ENCODE measurements around the gene BBLN. TPM values are rescaled to one million over a fixed set of nuclear protein-coding genes. Genes with fewer than 3 reads are reported as not detected.

BBLN gene
- total and polyA plus RNA-seq, 4 donors, result 46.7 to 278 (median 109) TPM

DNA sequence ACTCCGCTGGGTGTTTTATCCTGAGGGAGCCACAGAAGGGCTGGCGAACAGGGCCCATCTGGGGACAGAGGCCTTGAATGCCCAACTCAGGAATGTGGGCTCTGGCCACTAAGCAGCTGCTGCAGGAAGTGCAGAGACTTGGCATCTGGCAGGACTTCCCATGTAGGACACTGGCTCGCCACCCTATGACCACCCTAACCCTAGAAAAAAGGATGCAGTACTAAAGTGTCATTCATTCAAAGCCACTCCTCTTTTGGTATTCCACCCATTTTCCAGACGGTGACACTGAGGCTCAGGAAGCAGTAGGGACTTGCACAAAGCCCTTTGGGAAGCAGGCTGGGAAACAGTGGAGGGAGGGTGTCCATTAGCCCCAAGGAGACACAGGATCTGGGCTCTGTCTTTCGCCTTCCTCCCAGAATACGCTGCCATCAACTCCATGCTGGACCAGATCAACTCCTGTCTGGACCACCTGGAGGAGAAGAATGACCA lies 3.0 kb downstream of the BBLN start:
- 87 to 92% methylated on average over 6 of the region's 6 CpGs for WGBS, 2 donors
- Histone ChIP-seq H3K27me3 (ENCODE audit: control insufficient read depth in 1 of 2, insufficient read depth in 2 of 2, low read length in 1 of 2) (no peaks in the 10 kb centered on the region), H3K9me3 (ENCODE audit: control insufficient read depth, low read length) (no peaks in the 10 kb centered on the region), H3K27ac (ENCODE audit: low read depth in 1 of 2, low read length in 2 of 2) (no peak overlapping the region), H3K4me1 (ENCODE audit: control insufficient read depth in 1 of 2, insufficient read depth in 2 of 2, low read length in 2 of 2) (no peaks in the 10 kb centered on the region), H3K4me3 (ENCODE audit: low read length in 2 of 2) (no peak overlapping the region), H3K36me3 (ENCODE audit: control insufficient read depth in 1 of 2, insufficient read depth in 2 of 2, low read length in 1 of 2) (peaks cover 0 to 6% of the 10 kb centered on the region in 2 donors)
- intact Hi-C loops (cut with DNase I), result no loop called here
- no peak for ATAC-seq (ENCODE audit: low FRiP score)
- DNase-seq, result no peak

DNA sequence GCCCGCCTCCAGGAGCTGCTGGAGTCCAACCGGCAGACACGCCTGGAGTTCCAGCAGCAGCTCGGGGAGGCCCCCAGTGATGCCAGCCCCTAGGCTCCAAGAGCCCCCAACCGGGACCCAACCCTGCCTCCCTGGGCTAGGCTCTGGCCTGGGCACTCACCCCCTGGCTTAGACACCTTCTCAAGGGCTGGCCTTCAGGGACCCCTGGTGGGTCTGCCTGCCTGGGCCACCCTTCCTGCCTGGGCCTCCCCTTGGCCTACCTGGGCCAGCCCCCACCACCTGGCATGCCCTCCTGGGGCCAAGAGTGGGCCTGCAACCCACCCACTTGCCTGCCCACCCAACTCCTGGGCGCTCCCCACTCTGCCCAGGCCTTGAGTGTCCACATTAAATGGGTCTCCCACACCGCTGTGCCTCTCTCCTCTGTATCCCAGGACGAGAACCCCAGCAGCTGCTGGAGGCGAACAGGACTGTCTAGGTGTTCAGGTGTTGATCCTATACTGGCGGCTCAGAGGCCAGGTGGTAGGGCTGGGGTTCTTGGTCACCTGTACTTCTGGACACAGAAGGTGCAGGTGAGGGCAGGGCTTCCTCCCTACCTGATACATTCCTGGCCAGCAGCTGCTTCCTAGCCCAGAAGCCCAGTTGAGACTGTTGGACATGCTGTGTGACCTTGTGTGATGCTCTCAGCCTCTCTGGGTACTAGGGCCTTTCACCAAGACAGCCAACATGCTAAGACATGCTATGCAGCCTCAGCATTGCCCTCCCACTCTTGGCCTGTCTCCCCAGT lies 3.6 kb downstream of the BBLN start:
- H3K36me3 ChIP-seq (ENCODE audit: control insufficient read depth in 1 of 2, insufficient read depth in 2 of 2, low read length in 1 of 2), result peaks cover 0 to 6% of the 10 kb centered on the region in 2 donors

DNA sequence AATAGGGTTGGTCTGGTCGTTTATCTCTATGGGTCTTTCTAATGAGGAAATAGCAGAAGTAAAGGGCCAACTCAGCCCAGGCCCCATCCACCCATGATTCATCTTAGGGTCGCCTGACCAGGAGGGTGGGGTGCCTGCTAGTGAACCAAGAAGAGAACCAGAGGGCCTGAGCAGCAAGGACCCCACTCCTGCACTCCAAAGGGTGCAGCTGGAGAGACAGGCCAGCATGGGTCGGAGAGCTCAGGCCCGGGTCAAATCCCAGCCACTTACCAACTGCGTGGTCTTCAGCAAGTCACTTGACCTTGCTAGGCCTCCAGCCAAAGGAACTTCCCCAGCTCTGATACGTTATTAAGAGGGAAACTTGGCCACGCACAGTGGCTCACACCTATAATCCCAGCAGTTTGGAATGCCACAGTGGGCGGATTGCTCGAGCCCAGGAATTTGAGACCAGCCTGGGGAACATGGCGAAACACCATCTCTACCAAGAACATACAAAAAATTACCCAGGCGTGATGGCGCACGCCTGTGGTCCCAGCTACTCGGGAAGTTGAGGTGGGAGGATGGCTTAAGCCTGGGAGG lies 4.3 kb downstream of the BBLN start:
- Histone ChIP-seq H3K36me3 (ENCODE audit: control insufficient read depth in 1 of 2, insufficient read depth in 2 of 2, low read length in 1 of 2) (peaks cover 0 to 6% of the 10 kb centered on the region in 2 donors), H3K27me3 (ENCODE audit: control insufficient read depth in 1 of 2, insufficient read depth in 2 of 2, low read length in 1 of 2) (no peaks in the 10 kb centered on the region), H3K4me3 (ENCODE audit: low read length in 2 of 2) (no peak overlapping the region), H3K9me3 (ENCODE audit: control insufficient read depth, low read length) (no peaks in the 10 kb centered on the region), H3K4me1 (ENCODE audit: control insufficient read depth in 1 of 2, insufficient read depth in 2 of 2, low read length in 2 of 2) (no peaks in the 10 kb centered on the region), H3K27ac (ENCODE audit: low read depth in 1 of 2, low read length in 2 of 2) (no peak overlapping the region)
- 75 to 77% methylated on average over 14 of the region's 14 CpGs for WGBS, 2 donors
- no peak for ATAC-seq (ENCODE audit: low FRiP score)
- DNase-seq, result no peak
- intact Hi-C loops (cut with DNase I), result no loop called here

More for the DNA sequence above, 3.6 kb downstream of the BBLN start:
- H3K4me3 ChIP-seq (ENCODE audit: low read length in 2 of 2), result no peak overlapping the region
- intact Hi-C loops (cut with DNase I), result no loop called here
- H3K27ac ChIP-seq (ENCODE audit: low read depth in 1 of 2, low read length in 2 of 2), result no peak overlapping the region
- DNase-seq (no peak), ATAC-seq (ENCODE audit: low FRiP score) (no peak)
- H3K9me3 ChIP-seq (ENCODE audit: control insufficient read depth, low read length), result no peaks in the 10 kb centered on the region
- no peaks in the 10 kb centered on the region for H3K4me1 ChIP-seq (ENCODE audit: control insufficient read depth in 1 of 2, insufficient read depth in 2 of 2, low read length in 2 of 2)
- H3K27me3 ChIP-seq (ENCODE audit: control insufficient read depth in 1 of 2, insufficient read depth in 2 of 2, low read length in 1 of 2), result no peaks in the 10 kb centered on the region
- 95 to 96% methylated on average over 10 of the region's 10 CpGs for WGBS, 2 donors

DNA sequence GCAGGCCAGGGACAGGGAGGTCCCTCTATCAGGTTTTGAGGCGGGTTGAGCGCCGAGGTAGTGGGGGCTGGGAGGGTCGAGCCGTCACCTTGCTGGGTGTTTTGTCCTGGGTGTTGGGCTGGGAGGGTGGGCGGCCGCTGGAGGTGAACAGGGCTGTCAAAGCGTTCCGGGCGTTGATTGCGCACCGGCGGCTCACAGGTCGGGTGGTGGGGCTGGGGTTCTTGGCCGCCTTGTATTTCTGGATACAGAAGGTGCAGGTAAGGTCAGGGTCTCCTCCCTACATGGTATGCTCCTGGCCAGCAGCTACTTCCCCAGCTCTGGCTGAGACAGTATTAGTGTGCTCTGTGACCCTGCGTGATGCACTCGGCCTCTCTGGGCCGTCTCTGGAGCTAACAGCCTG lies 6.1 kb downstream of the BBLN start:
- DNase-seq (no peak), ATAC-seq (ENCODE audit: low FRiP score) (no peak)
- Histone ChIP-seq H3K27ac (ENCODE audit: low read depth in 1 of 2, low read length in 2 of 2) (no peak overlapping the region), H3K27me3 (ENCODE audit: control insufficient read depth in 1 of 2, insufficient read depth in 2 of 2, low read length in 1 of 2) (no peaks in the 10 kb centered on the region), H3K9me3 (ENCODE audit: control insufficient read depth, low read length) (no peaks in the 10 kb centered on the region), H3K4me3 (ENCODE audit: low read length in 2 of 2) (no peak overlapping the region), H3K36me3 (ENCODE audit: control insufficient read depth in 1 of 2, insufficient read depth in 2 of 2, low read length in 1 of 2) (peaks cover 3 to 6% of the 10 kb centered on the region in 2 donors), H3K4me1 (ENCODE audit: control insufficient read depth in 1 of 2, insufficient read depth in 2 of 2, low read length in 2 of 2) (no peaks in the 10 kb centered on the region)
- intact Hi-C loops (cut with DNase I), result no loop called here
- 95% methylated on average over 18 of the region's 18 CpGs for WGBS, 2 donors

DNA sequence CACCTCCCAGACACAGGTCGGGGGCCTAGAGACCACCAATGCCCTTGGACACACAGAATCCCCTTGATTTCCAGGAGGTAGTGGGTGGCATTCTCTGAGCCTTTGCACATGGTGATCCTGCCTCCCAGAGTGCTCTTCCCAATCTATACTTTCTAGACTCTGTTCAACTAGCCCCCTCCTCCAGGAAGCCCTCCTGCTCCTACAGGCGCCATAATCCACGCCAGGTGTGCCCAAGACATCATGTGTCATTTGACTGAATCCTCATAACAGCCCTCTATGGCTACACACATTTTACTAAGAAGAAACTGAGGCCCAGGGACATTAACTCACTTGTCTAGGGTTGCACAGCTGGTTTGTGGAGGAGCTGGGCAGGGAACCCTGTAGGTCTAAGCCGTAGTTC lies 7.1 kb downstream of the BBLN start:
- ATAC-seq (ENCODE audit: low FRiP score), result no peak
- Histone ChIP-seq H3K27me3 (ENCODE audit: control insufficient read depth in 1 of 2, insufficient read depth in 2 of 2, low read length in 1 of 2) (no peaks in the 10 kb centered on the region), H3K9me3 (ENCODE audit: control insufficient read depth, low read length) (no peaks in the 10 kb centered on the region), H3K4me1 (ENCODE audit: control insufficient read depth in 1 of 2, insufficient read depth in 2 of 2, low read length in 2 of 2) (no peaks in the 10 kb centered on the region), H3K4me3 (ENCODE audit: low read length in 2 of 2) (no peak overlapping the region), H3K36me3 (ENCODE audit: control insufficient read depth in 1 of 2, insufficient read depth in 2 of 2, low read length in 1 of 2) (peaks cover 3 to 6% of the 10 kb centered on the region in 2 donors), H3K27ac (ENCODE audit: low read depth in 1 of 2, low read length in 2 of 2) (no peak overlapping the region)
- DNase-seq, result no peak
- intact Hi-C loops (cut with DNase I), result no loop called here
- 93 to 96% methylated on average over 4 of the region's 4 CpGs for WGBS, 2 donors

DNA sequence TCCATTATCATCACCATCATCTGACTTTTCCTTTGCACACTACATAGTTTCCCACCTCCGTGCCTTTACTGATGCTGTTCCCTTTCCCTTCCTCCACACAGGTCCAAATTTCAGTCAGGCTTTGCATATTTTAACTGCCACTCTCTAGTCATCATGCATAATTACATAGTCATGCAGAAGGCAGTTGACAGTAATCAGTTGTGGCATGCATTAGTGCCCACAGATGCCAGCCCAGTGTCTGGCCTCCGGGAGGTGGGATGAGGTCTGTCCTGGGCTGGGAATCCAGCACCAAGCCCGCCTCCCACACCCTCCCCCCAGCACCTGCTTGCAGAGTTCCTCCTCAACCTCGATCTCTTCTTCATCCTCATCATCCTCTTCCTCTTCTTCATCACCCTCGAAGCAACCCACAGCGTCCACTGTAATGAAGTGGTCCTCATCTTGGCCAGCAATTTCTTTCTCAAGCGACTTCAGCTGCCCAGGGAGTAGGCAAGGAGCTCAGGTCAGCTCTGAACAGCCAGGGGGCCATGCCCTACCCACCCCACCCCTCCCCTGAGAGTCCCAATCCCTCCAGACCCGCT lies 8.8 kb downstream of the BBLN start:
- peaks cover 3 to 6% of the 10 kb centered on the region in 2 donors for H3K36me3 ChIP-seq (ENCODE audit: control insufficient read depth in 1 of 2, insufficient read depth in 2 of 2, low read length in 1 of 2)
- no peak overlapping the region for H3K27ac ChIP-seq (ENCODE audit: low read depth in 1 of 2, low read length in 2 of 2)
- H3K27me3 ChIP-seq (ENCODE audit: control insufficient read depth in 1 of 2, insufficient read depth in 2 of 2, low read length in 1 of 2), result no peaks in the 10 kb centered on the region
- ATAC-seq (ENCODE audit: low FRiP score) (no peak), DNase-seq (no peak)
- H3K9me3 ChIP-seq (ENCODE audit: control insufficient read depth, low read length), result no peaks in the 10 kb centered on the region
- H3K4me1 ChIP-seq (ENCODE audit: control insufficient read depth in 1 of 2, insufficient read depth in 2 of 2, low read length in 2 of 2), result no peaks in the 10 kb centered on the region
- no peak overlapping the region for H3K4me3 ChIP-seq (ENCODE audit: low read length in 2 of 2)
- WGBS, 2 donors, result 90% methylated on average over 8 of the region's 8 CpGs
- intact Hi-C loops (cut with DNase I), result no loop called here

DNA sequence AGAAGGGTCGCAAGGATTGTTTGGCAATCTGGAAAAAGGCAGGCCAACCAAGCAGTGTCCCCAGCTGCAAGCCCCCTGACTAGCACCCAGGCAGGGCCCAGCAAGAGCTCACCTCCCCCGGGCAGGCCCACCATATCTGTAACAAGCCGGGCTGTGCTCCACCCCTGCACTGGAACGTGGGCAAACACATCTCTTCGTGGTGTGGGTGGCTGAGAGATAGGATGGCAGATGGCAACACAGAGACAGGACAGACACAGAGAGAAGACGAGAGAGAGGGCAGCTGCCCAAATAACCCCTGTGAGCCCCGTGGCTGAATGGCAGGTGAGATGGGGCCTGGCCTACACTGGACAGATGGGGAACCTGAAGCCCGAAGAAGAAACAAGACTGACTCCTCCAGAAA lies 9.4 kb downstream of the BBLN start:
- WGBS, 2 donors, result 82 to 90% methylated on average over 8 of the region's 8 CpGs
- intact Hi-C loops (cut with DNase I), result no loop called here
- Histone ChIP-seq H3K4me3 (ENCODE audit: low read length in 2 of 2) (no peak overlapping the region), H3K27ac (ENCODE audit: low read depth in 1 of 2, low read length in 2 of 2) (no peak overlapping the region), H3K4me1 (ENCODE audit: control insufficient read depth in 1 of 2, insufficient read depth in 2 of 2, low read length in 2 of 2) (no peaks in the 10 kb centered on the region), H3K27me3 (ENCODE audit: control insufficient read depth in 1 of 2, insufficient read depth in 2 of 2, low read length in 1 of 2) (no peaks in the 10 kb centered on the region), H3K36me3 (ENCODE audit: control insufficient read depth in 1 of 2, insufficient read depth in 2 of 2, low read length in 1 of 2) (peaks cover 3 to 6% of the 10 kb centered on the region in 2 donors), H3K9me3 (ENCODE audit: control insufficient read depth, low read length) (no peaks in the 10 kb centered on the region)
- DNase-seq (no peak), ATAC-seq (ENCODE audit: low FRiP score) (no peak)

DNA sequence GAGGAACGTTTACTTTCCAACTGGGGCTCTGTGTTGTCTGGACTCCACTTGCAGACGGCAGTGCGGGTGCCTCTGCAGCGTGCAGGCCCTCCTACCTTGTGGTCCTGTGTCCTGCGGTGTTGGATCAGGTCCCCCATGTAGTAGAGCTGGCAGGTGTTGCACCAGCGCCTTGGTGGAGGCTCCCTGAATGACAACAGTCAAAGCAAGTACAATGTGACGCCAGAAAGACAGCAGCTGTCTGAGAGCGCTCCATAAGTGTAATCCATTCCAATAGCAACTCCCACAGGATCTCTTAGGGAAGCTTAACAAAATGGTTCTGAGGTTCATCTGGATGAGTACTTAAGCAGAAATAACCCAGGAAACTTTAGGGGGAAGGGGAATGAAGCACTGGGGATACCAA lies 9.9 kb downstream of the BBLN start:
- 93 to 96% methylated on average over 8 of the region's 8 CpGs for WGBS, 2 donors
- ATAC-seq (ENCODE audit: low FRiP score), result no peak
- Histone ChIP-seq H3K9me3 (ENCODE audit: control insufficient read depth, low read length) (no peaks in the 10 kb centered on the region), H3K36me3 (ENCODE audit: control insufficient read depth in 1 of 2, insufficient read depth in 2 of 2, low read length in 1 of 2) (peaks cover 3 to 6% of the 10 kb centered on the region in 2 donors), H3K4me3 (ENCODE audit: low read length in 2 of 2) (no peak overlapping the region), H3K4me1 (ENCODE audit: control insufficient read depth in 1 of 2, insufficient read depth in 2 of 2, low read length in 2 of 2) (no peaks in the 10 kb centered on the region), H3K27ac (ENCODE audit: low read depth in 1 of 2, low read length in 2 of 2) (no peak overlapping the region), H3K27me3 (ENCODE audit: control insufficient read depth in 1 of 2, insufficient read depth in 2 of 2, low read length in 1 of 2) (no peaks in the 10 kb centered on the region)
- intact Hi-C loops (cut with DNase I), result no loop called here
- no peak for DNase-seq
